GM19023 (cell line): ENCODE results near the gene COL8A1.

Experiments
- ATAC-seq: cut with Tn5 transposase; IDR thresholded peaks from one replicate; pipeline ENCODE4 v1.9.1; 2021; ENCODE audit warnings: mild to moderate bottlenecking, moderate library complexity; ENCODE audit not compliant: unreplicated experiment

COL8A1 gene

GRCh38 chr3:99789011-99789721 lies 150.8 kb downstream of the COL8A1 start:
- ATAC-seq: peak; percentile 93

GRCh38 chr3:99794485-99794884 lies 156.1 kb downstream of the COL8A1 start:
- ATAC-seq: no peak

- ATAC-seq: no peak
Observed at GRCh38 chr3:99795573-99795972, 157.2 kb downstream of the COL8A1 start.

- ATAC-seq: no peak
Observed at GRCh38 chr3:99799422-99799821, 161.0 kb downstream of the COL8A1 start.

- ATAC-seq: no peak
Observed at GRCh38 chr3:99803297-99803696, 164.9 kb downstream of the COL8A1 start.

GRCh38 chr3:99805160-99805559 lies 166.8 kb downstream of the COL8A1 start:
- no peak for ATAC-seq

GRCh38 chr3:99808163-99808794 lies 169.9 kb downstream of the COL8A1 start:
- no peak for ATAC-seq

GRCh38 chr3:99809565-99809964 lies 171.2 kb downstream of the COL8A1 start:
- no peak for ATAC-seq

GRCh38 chr3:99810403-99810802 lies 172.0 kb downstream of the COL8A1 start:
- ATAC-seq: no peak

GRCh38 chr3:99817047-99817436 lies 178.6 kb downstream of the COL8A1 start:
- ATAC-seq: no peak

GRCh38 chr3:99817437-99818240 lies 179.2 kb downstream of the COL8A1 start, which contains the start of gene CMSS1:
CMSS1 (plus strand) TSS chr3:99817862.
- peak; percentile 99 for ATAC-seq

- ATAC-seq: no peak
Observed at GRCh38 chr3:99818818-99819217, 180.4 kb downstream of the COL8A1 start.

GRCh38 chr3:99823723-99824711 lies 185.6 kb downstream of the COL8A1 start:
- ATAC-seq: no peak

- ATAC-seq: no peak
Observed at GRCh38 chr3:99825004-99825640, 186.7 kb downstream of the COL8A1 start.

GRCh38 chr3:99829844-99830243 lies 191.4 kb downstream of the COL8A1 start:
- ATAC-seq: no peak

GRCh38 chr3:99833617-99834205 lies 195.3 kb downstream of the COL8A1 start:
- no peak for ATAC-seq

GRCh38 chr3:99834211-99834957 lies 196.0 kb downstream of the COL8A1 start:
- ATAC-seq: no peak

- ATAC-seq: no peak
Observed at GRCh38 chr3:99836681-99837080, 198.3 kb downstream of the COL8A1 start.

- no peak for ATAC-seq
Observed at GRCh38 chr3:99837715-99838114, 199.3 kb downstream of the COL8A1 start.
